K562 (cell line): ENCODE measurements around the gene AGXT. TPM values are rescaled to one million over a fixed set of nuclear protein-coding genes. Genes with fewer than 3 reads are reported as not detected.

Source experiments
- ATAC-seq: fragments of 200-7000 bp; cut with Tn5 transposase; 3 replicates; pipeline ENCODE4 v1.9.1; 2020; ENCODE audit warnings: moderate library complexity
- BruUV-seq: library from RNA; stranded (reverse); fragments of 400-500 nt; replicated peaks from 2 replicates; lab custom pipeline; 2021; lab: Mats Ljungman, UMichigan
- CTCF ChIA-PET: fragments of 300-600 bp; formaldehyde crosslinking; extraction: SDS; loops from one replicate; lab custom pipeline; 2021; ENCODE audit warnings: low intra/inter-chr PET ratio; lab: Yijun Ruan, JAX
- POLR2A ChIA-PET: fragments of 300-600, 350-650 bp; sonication (Branson Sonifier 250); formaldehyde crosslinking; extraction: SDS; loops from one replicate; lab custom pipeline; 2021; ENCODE audit warnings: antibody characterized with exemption, inconsistent platforms; lab: Yijun Ruan, JAX
- DNase-seq, 4 experiments: peaks; one replicate each; pipeline versions ENCODE4 v3.0.0 to v3.0.0-alpha.2; 2011 to 2018; ENCODE audit warnings: low spot score in 3 of 4, mixed read lengths in 3 of 4; ENCODE audit errors: extremely low read depth in 1 of 4
- FAIRE-seq: peaks from 2 replicates; lab custom pipeline; 2011; peaks lifted over from hg19 to GRCh38; lab: Jason Lieb, UNC
- H2AFZ ChIP-seq: 2 replicates; pipeline ENCODE4 v1.6.0; 2011; ENCODE audit warnings: low read depth, low read length, control low read depth, inconsistent platforms
- H3K27ac ChIP-seq: fragments of 200-600 bp; 3 replicates; pipeline ENCODE4 v1.8.0; 2011; ENCODE audit warnings: low read depth, mild to moderate bottlenecking, control low read depth, inconsistent platforms, low read length, moderate library complexity, mixed read lengths; ENCODE audit errors: extremely low read depth
- H3K27me3 ChIP-seq, 2 experiments: fragments of 300-600 bp in 1 of 2; 2 replicates in 1 of 2; 3 replicates in 1 of 2; pipeline versions ENCODE4 v1.6.0 to v1.8.0; 2011; ENCODE audit warnings: inconsistent platforms in 2 of 2, low read length in 2 of 2, mild to moderate bottlenecking in 1 of 2, mixed read lengths in 1 of 2, moderate library complexity in 1 of 2; ENCODE audit not compliant: control insufficient read depth in 2 of 2, insufficient read depth in 2 of 2
- H3K36me3 ChIP-seq: fragments of 300-600 bp; 3 replicates; pipeline ENCODE4 v1.8.0; 2011; ENCODE audit warnings: mild to moderate bottlenecking, low read length, inconsistent platforms; ENCODE audit not compliant: control insufficient read depth, insufficient read depth
- H3K4me1 ChIP-seq, 2 experiments: fragments of 200-600 bp in 1 of 2; replicated peaks in 1 of 2; 2 replicates in 1 of 2; 3 replicates in 1 of 2; pipeline versions ENCODE4 v1.5.1 to v1.8.0; 2011; ENCODE audit warnings: inconsistent platforms in 2 of 2, low read length in 2 of 2, mild to moderate bottlenecking in 1 of 2, mixed read lengths in 1 of 2, moderate library complexity in 1 of 2; ENCODE audit not compliant: control insufficient read depth in 2 of 2, insufficient read depth in 2 of 2
- H3K4me2 ChIP-seq: 2 replicates; pipeline ENCODE4 v1.6.1; 2011; ENCODE audit warnings: low read length, control low read depth, inconsistent platforms, mixed read lengths; ENCODE audit not compliant: insufficient read depth
- H3K4me3 ChIP-seq: fragments of 200-600 bp; sonication (generic), shearing (Covaris generic); 2 replicates; pipeline ENCODE4 v1.5.1; 2016; ENCODE audit warnings: control low read depth, inconsistent platforms
- H3K79me2 ChIP-seq: fragments of 200-600 bp; 3 replicates; pipeline ENCODE4 v1.8.0; 2011; ENCODE audit warnings: low read length, inconsistent platforms; ENCODE audit not compliant: control insufficient read depth, insufficient read depth
- H3K9ac ChIP-seq, 2 experiments: 2 replicates each; pipeline versions ENCODE4 v1.6.0 to v1.6.1; 2011; ENCODE audit warnings: low read depth in 2 of 2, low read length in 2 of 2, control low read depth in 1 of 2, inconsistent platforms in 1 of 2, mild to moderate bottlenecking in 1 of 2, mixed read lengths in 1 of 2; ENCODE audit not compliant: insufficient read depth in 1 of 2
- H3K9me1 ChIP-seq: one replicate; pipeline ENCODE4 v1.6.0; 2011; ENCODE audit warnings: inconsistent platforms, mild to moderate bottlenecking, low read length, moderate library complexity; ENCODE audit not compliant: control insufficient read depth, insufficient read depth
- H3K9me3 ChIP-seq: replicated peaks from 2 replicates; pipeline ENCODE4 v1.5.1; 2011; ENCODE audit warnings: low read depth, low read length, inconsistent platforms; ENCODE audit not compliant: control insufficient read depth, insufficient read depth
- H4K20me1 ChIP-seq: replicated peaks from 2 replicates; pipeline ENCODE4 v1.6.1; 2011; ENCODE audit warnings: low read length, inconsistent platforms, mixed read lengths; ENCODE audit not compliant: control insufficient read depth, insufficient read depth
- BRD9 ChIP-seq: fragments of 450-650 bp; IDR thresholded peaks from 2 replicates; pipeline ENCODE4 v1.6.1; 2018; ENCODE audit warnings: low read depth; ENCODE audit not compliant: partially characterized antibody
- ERF ChIP-seq: fragments of 450-650 bp; formaldehyde crosslinking; IDR thresholded peaks from 2 replicates; pipeline ENCODE4 v1.4.0; 2020; ENCODE audit warnings: mild to moderate bottlenecking, mixed read lengths
- JUND ChIP-seq, 2 experiments: IDR thresholded peaks; 2 replicates in 1 of 2; 3 replicates in 1 of 2; pipeline ENCODE4 v1.6.1; 2011; ENCODE audit warnings: borderline replicate concordance in 2 of 2, low read depth in 2 of 2, low read length in 2 of 2, improper control_type of control experiment in 1 of 2, missing biosample characterization in 1 of 2, missing genetic modification characterization in 1 of 2, missing genetic modification reagents in 1 of 2
- TAF9B ChIP-seq: fragments of 450-650 bp; IDR thresholded peaks from 2 replicates; pipeline ENCODE4 v1.6.1; 2018; ENCODE audit warnings: mild to moderate bottlenecking; ENCODE audit not compliant: partially characterized antibody
- ZNF77 ChIP-seq: fragments of 250-450 bp; sonication (Bioruptor Pico); IDR thresholded peaks from 2 replicates; pipeline ENCODE4 v1.5.0; 2020
- WGBS: fragments of 100-300 bp; shearing (Covaris generic); methylation state at CpG from one replicate; pipeline ENCODE4 v1.1.6; 2016; ENCODE audit warnings: low coverage, mixed read lengths; ENCODE audit not compliant: insufficient coverage; ENCODE audit errors: missing lambda C conversion rate; 5-methylcytosine and 5-hydroxymethylcytosine counted together
- in situ Hi-C: fragments of 300-500 bp; cut with MboI; formaldehyde crosslinking; loops from 4 replicates; pipeline ENCODE4 v1.15.0; 2018; ENCODE audit warnings: inconsistent platforms, mixed read lengths
- intact Hi-C: fragments of 100-400 bp; cut with micrococcal nuclease; formaldehyde crosslinking; loops from 2 replicates; pipeline ENCODE4 v1.14.2; 2022
- polyA plus RNA-seq, 8 experiments: library from polyadenylated mRNA; depleted of rRNA in 4 of 8; stranded (reverse) in 5 of 8; unstranded in 3 of 8; fragments of >200 nt; fragmentation: Nextera tagmentation in 2 of 8; fragmentation: Illumina TruSeq in 1 of 8; extraction: Ambion mirVana in 2 of 8; extraction: Trizol in 1 of 8; gene quantifications; 2 replicates each; pipeline versions ENCODE4 v1.2.1 to v1.2.3, GENCODE V29; 2011 to 2014; ENCODE audit warnings: inconsistent platforms in 1 of 8, missing spikeins in 1 of 8
- total RNA-seq, 7 experiments: library from RNA; depleted of rRNA in 6 of 7; stranded (reverse); fragments of >200 nt in 6 of 7; fragmentation: Illumina TruSeq in 2 of 7; extraction: Trizol in 2 of 7; gene quantifications; 2 replicates each; pipeline versions ENCODE4 v1.2.1 to v1.2.3, GENCODE V29; 2011 to 2021; ENCODE audit warnings: low replicate concordance in 1 of 7

The AGXT gene
- total and polyA plus RNA-seq, 9 of the 15 experiments (the other 6 are each of a cell fraction or from before 2014, with no cell fraction given): 0.18 TPM; not detected in 8

DNA sequence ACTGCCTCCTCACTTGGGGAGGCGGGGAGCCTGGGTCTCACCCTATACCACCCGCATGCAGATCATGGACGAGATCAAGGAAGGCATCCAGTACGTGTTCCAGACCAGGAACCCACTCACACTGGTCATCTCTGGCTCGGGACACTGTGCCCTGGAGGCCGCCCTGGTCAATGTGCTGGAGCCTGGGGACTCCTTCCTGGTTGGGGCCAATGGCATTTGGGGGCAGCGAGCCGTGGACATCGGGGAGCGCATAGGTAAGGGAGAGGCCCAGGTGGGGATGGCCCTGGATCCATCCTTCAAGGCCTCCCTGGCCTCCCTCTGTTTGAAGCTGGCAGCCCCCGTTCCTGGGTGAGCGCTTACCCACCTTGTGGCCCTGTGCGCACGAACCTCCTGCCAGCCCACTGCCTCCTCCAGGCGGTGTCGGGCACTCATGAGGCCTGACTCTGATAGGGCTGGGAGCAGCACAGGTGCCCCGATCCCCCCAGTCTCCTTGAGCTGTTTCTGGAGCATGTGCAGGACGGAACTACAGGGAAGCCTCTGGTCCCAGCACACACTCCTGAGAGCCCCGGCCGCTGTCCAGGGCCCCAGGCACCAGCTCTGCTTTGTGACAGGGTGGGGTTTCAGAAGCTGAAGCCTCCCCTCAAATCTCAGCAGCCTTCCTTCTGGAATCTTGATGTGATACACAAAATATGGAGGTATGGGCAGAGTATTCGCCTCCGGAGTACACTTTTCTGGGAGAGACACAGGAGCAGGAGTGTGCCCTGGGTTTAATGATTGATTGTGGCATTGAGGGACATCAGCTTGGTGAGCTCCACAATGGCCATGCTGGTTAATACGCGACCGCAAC, 708 bp downstream of the AGXT start:
- H3K4me2 ChIP-seq: no peak overlapping the region
- in situ Hi-C loops: no loop called here
- no peaks in the 10 kb centered on the region for H3K79me2 ChIP-seq
- H3K9ac ChIP-seq: no peak overlapping the region
- H3K4me1 ChIP-seq: no peaks in the 10 kb centered on the region; a peak in 1 of 5 replicates
- H3K9me3 ChIP-seq: no peaks in the 10 kb centered on the region
- DNase-seq (no peak), ATAC-seq (no peak), FAIRE-seq (no peak)
- no TSS peak for BruUV-seq
- intact Hi-C loops: no loop called here
- no peaks in the 10 kb centered on the region for H3K36me3 ChIP-seq
- H3K9me1 ChIP-seq: no peaks in the 10 kb centered on the region
- no peak overlapping the region for H2AFZ ChIP-seq
- 4% methylated on average over 16 of the region's 25 CpGs for WGBS
- H4K20me1 ChIP-seq: no peaks in the 10 kb centered on the region
- no peak overlapping the region for H3K4me3 ChIP-seq
- CTCF ChIA-PET: no interaction called here
- peaks cover 3 to 25% of the 10 kb centered on the region in 2 experiments; a peak in 3 of 5 replicates for H3K27me3 ChIP-seq
- no peak overlapping the region for H3K27ac ChIP-seq
- TF ChIP-seq ERF (CRISPR knock-in tag) (no peak), BRD9 (no peak), JUND (IDR thresholded peaks at IDR 0.05; ENCODE audit: borderline replicate concordance, low read depth, low read length) (no peak), JUND (tag; IDR thresholded peaks at IDR 0.05; ENCODE audit: borderline replicate concordance, low read depth, low read length) (no peak), ZNF77 (no peak), TAF9B (no peak)
- TF ChIP-seq, all 486 proteins: peak for 0
- POLR2A ChIA-PET: interaction anchor here (1.1 kb wide), 1 partner anchor 22 kb away, joined by 3 read pairs; no protein-coding TSS in a partner anchor
